ENCODE data around the gene SLC33A1.

SLC33A1 gene

DNA sequence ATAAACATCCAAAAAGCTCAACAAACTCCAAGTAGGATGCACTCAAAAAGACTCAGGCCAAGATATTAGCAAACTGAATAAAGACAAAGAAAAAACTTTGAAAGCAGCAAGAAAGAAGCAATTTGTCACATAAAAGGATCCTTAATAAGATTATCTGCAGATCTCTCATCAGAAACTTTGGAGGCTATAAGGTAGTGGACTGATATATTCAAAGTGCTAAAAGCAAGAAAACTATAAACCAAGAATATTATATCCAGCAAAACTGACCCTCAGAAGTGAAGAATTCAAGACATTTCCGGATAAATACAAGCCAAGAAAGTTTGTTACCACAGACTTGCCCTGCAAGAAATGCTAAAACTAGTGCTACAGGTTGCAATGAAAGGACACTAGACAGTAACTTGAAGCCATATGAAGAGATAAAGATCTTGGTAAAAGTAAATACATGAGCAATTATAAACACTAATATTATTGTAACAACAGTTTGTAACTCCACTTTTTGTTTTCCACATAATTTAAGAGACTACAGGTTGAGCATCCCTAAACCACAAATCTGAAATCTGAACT, 71.8 kb downstream of the SLC33A1 start:
- DNase-seq (ENCODE audit: low read depth) = no peak
- TF ChIP-seq, protein P1, sequence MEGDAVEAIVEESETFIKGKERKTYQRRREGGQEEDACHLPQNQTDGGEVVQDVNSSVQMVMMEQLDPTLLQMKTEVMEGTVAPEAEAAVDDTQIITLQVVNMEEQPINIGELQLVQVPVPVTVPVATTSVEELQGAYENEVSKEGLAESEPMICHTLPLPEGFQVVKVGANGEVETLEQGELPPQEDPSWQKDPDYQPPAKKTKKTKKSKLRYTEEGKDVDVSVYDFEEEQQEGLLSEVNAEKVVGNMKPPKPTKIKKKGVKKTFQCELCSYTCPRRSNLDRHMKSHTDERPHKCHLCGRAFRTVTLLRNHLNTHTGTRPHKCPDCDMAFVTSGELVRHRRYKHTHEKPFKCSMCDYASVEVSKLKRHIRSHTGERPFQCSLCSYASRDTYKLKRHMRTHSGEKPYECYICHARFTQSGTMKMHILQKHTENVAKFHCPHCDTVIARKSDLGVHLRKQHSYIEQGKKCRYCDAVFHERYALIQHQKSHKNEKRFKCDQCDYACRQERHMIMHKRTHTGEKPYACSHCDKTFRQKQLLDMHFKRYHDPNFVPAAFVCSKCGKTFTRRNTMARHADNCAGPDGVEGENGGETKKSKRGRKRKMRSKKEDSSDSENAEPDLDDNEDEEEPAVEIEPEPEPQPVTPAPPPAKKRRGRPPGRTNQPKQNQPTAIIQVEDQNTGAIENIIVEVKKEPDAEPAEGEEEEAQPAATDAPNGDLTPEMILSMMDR (conservative IDR thresholded peaks at IDR 0.05; ENCODE audit: low read depth, low read length) = no peak
- H3K4me3 ChIP-seq (ENCODE audit: low read length) = no peak overlapping the region

DNA sequence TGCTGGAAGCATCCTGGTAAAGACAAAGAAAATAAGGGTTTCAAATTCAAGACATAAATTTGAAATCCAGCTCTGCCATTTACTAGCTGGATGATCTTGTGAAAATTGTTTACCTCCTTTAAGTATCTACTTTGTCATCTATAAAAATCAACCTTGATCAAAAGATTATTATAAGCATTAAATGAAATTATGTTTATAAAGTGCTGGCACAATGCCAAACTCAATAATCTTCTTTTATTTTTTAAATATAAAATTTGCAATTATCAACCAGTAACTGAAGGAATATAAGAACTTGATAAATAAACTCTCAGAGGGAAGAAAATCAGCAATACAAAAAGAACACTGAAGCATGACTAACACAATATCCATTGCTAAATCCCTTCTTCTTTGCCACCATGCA, 73.9 kb downstream of the SLC33A1 start:
- no peak for DNase-seq (ENCODE audit: low read depth)
- no peak overlapping the region for H3K4me3 ChIP-seq (ENCODE audit: low read length)
- TF ChIP-seq, protein P1 (conservative IDR thresholded peaks at IDR 0.05; ENCODE audit: low read depth, low read length) = no peak

DNA sequence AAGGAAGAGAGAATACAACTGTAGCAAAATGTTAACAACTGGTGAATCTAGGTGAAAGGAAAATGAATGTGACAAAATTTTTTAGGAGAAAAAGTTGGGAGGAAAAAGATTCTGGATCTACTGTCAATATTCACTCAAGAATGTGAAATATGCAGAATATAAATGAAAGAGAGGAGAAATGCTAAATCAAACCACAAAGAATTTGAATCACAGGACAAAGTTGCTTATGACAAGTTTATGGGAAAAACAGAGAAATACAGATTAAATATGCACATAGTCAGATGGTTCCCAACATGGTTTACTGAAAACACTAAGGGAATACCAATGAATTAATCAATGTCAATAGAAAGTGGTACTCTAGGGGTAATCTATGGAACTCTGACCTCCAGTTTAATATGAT, 75.8 kb downstream of the SLC33A1 start:
- no peak overlapping the region for H3K4me3 ChIP-seq (ENCODE audit: low read length)
- TF ChIP-seq, protein P1 (conservative IDR thresholded peaks at IDR 0.05; ENCODE audit: low read depth, low read length) = no peak
- peak; percentile 32 for DNase-seq (ENCODE audit: low read depth)

DNA sequence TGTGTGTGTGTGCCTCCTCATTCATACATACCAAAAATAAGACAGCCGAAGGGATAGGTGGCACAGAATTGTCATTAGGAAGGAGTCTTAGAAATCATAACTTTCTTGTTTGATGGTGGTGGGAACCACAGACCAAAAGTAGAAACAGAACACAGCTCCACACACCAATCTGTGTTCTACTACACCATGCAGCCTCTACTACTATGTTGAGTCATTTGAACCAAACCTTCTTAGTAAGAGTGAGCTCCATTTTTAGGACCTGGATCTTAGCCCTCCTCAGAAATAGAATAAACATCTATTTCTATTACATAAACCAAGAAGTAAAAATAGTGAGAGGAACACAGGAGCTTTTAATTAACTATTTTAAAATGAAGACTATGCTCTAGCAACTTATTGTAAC, 81.4 kb downstream of the SLC33A1 start:
- TF ChIP-seq, protein P1 (conservative IDR thresholded peaks at IDR 0.05; ENCODE audit: low read depth, low read length) = no peak
- H3K4me3 ChIP-seq (ENCODE audit: low read length) = no peak overlapping the region
- no peak for DNase-seq (ENCODE audit: low read depth)

DNA sequence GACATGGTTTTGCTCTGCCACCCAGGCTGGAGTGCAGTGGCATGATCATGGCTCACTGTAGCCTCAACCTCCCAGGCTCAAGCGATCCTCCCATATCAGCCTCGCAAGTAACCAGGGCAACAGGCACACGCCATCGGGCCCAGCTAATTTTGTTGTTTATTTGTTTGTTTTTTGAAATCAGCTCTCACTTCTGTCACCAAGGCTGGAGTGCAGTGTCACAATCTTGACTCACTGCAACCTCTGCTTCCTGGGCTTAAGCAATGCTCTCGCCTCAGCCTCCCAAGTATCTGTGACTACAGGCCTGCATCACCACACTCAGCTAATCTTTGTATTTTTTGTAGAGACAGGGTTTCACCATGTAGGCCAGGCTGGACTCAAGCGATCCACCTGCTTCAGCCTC, 83.1 kb downstream of the SLC33A1 start:
- TF ChIP-seq, protein P1 (conservative IDR thresholded peaks at IDR 0.05; ENCODE audit: low read depth, low read length) = no peak
- H3K4me3 ChIP-seq (ENCODE audit: low read length) = no peak overlapping the region
- no peak for DNase-seq (ENCODE audit: low read depth)
